OCI-LY7 (cell line): ENCODE data around the gene PEX5L. TPM values are rescaled to one million over a fixed set of nuclear protein-coding genes. Genes with fewer than 3 reads are reported as not detected.

Source experiments
- BruUV-seq: library from RNA; stranded (reverse); fragments of 400-500 nt; replicated peaks from 2 replicates; lab custom pipeline; 2021; lab: Mats Ljungman, UMichigan
- CTCF ChIA-PET: fragments of 300-600 bp; sonication (Branson Sonifier 250); formaldehyde crosslinking; loops from one replicate; lab custom pipeline; 2022; ENCODE audit warnings: antibody characterized with exemption; ENCODE audit not compliant: unreplicated experiment; lab: Charles Lee
- POLR2A ChIA-PET: fragments of 300-600 bp; sonication (Branson Sonifier 250); formaldehyde crosslinking; loops from one replicate; lab custom pipeline; 2022; ENCODE audit warnings: antibody characterized with exemption; lab: Charles Lee
- DNase-seq: peaks from one replicate; pipeline ENCODE4 v3.0.0-alpha.2; 2015; ENCODE audit warnings: low spot score
- H2AFZ ChIP-seq: fragments of 200-600 bp; sonication (generic), shearing (Covaris generic); 2 replicates; pipeline ENCODE4 v1.6.1; 2014; ENCODE audit warnings: mild to moderate bottlenecking, antibody characterized with exemption, low read length, moderate library complexity
- H3K27ac ChIP-seq: fragments of 200-600 bp; sonication (generic); 2 replicates; pipeline ENCODE4 v1.5.1; 2014; ENCODE audit warnings: mixed run types, low read depth, mild to moderate bottlenecking, moderate library complexity, low read length, inconsistent platforms; ENCODE audit not compliant: poor library complexity, severe bottlenecking
- H3K36me3 ChIP-seq: fragments of 200-600 bp; sonication (generic); 2 replicates; pipeline ENCODE4 v1.6.1; 2014; ENCODE audit warnings: mild to moderate bottlenecking, antibody characterized with exemption, low read length, moderate library complexity, mixed read lengths; ENCODE audit not compliant: insufficient read depth
- H3K4me1 ChIP-seq: fragments of 200-600 bp; sonication (generic); 2 replicates; pipeline ENCODE4 v1.5.1; 2014; ENCODE audit warnings: mild to moderate bottlenecking, low read length; ENCODE audit not compliant: insufficient read depth, poor library complexity, severe bottlenecking
- H3K4me2 ChIP-seq: fragments of 200-600 bp; sonication (generic); 2 replicates; pipeline ENCODE4 v1.6.1; 2014; ENCODE audit warnings: mild to moderate bottlenecking, low read length
- H3K4me3 ChIP-seq: fragments of 200-600 bp; sonication (generic); 2 replicates; pipeline ENCODE4 v1.5.1; 2014; ENCODE audit warnings: mild to moderate bottlenecking, low read depth, low read length; ENCODE audit not compliant: poor library complexity, severe bottlenecking
- H3K79me2 ChIP-seq: fragments of 200-600 bp; sonication (generic); 2 replicates; pipeline ENCODE4 v1.6.1; 2016; ENCODE audit warnings: low read depth, mild to moderate bottlenecking, low read length, moderate library complexity, mixed read lengths; ENCODE audit not compliant: insufficient read depth
- H3K9me2 ChIP-seq: fragments of 200-600 bp; sonication (generic); 2 replicates; pipeline ENCODE4 v1.6.1; 2016; ENCODE audit warnings: mild to moderate bottlenecking, low read length, mixed read lengths; ENCODE audit not compliant: insufficient read depth
- H3K9me3 ChIP-seq: fragments of 200-600 bp; sonication (generic); 2 replicates; pipeline ENCODE4 v1.6.1; 2014; ENCODE audit warnings: mild to moderate bottlenecking, mixed run types, low read length, mixed read lengths
- H4K20me1 ChIP-seq: fragments of 200-600 bp; sonication (generic); 2 replicates; pipeline ENCODE4 v1.6.1; 2014; ENCODE audit warnings: mild to moderate bottlenecking, antibody characterized with exemption, low read length, moderate library complexity, mixed read lengths; ENCODE audit not compliant: insufficient read depth
- EZH2phosphoT487 ChIP-seq: fragments of 200-600 bp; sonication (generic); IDR thresholded peaks from 2 replicates; pipeline ENCODE4 v1.6.1; 2018; ENCODE audit warnings: low read depth, borderline replicate concordance, mild to moderate bottlenecking, mixed run types, antibody characterized with exemption, low read length, moderate library complexity, mixed read lengths
- intact Hi-C: fragments of 100-400 bp; cut with micrococcal nuclease; formaldehyde crosslinking; loops from one replicate; pipeline ENCODE4 v1.10.0; 2022; ENCODE audit not compliant: unreplicated experiment
- total RNA-seq, 2 experiments: library from RNA; depleted of rRNA in 1 of 2; stranded (reverse); fragments of >200 nt in 1 of 2; shearing (Covaris generic) in 1 of 2; gene quantifications; 2 replicates each; pipeline ENCODE4 v1.2.3, GENCODE V29; 2014 to 2022
- TF ChIP-seq, protein P1 (sequence below): fragments of 200-600 bp; sonication (generic); conservative IDR thresholded peaks from 2 replicates; pipeline ENCODE4 v1.5.1; 2014; ENCODE audit warnings: mild to moderate bottlenecking, antibody characterized with exemption, low read length, moderate library complexity, mixed read lengths

Gene PEX5L
- total RNA-seq, 2 experiments from 2014 or later: not detected

DNA sequence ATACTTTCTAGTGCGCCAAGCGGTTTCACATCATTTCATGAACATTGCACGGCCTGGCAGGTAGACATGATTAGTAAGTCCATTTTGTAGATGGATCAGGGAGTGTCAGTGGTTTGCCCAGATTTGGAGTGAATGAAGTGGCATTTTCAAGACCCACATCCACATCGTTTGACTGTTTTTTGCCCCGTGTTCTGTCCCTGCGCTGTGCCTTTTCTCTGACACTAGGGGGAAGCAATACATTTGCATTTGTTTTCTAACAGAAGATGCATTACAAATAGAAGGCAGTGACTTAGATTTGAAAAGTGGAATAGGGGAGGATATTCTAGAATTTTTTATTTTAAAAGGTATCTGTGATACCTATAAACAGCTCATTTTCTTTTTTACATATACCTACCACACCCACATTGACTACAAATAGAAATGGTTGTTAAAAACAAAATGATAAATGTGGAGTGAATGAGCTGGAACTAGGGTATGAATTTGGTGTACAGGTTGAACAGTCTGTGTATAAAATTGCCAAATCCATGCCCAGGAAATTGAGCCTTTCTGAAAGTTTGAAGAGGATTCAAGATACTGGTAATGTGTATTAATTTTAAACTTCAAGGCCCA lies 285.9 kb downstream of the PEX5L start:
- intact Hi-C loops: no loop called here
- H3K4me3 ChIP-seq: no peak overlapping the region
- H3K4me2 ChIP-seq: no peak overlapping the region
- TF ChIP-seq EZH2phosphoT487: no peak
- TF ChIP-seq, protein P1, sequence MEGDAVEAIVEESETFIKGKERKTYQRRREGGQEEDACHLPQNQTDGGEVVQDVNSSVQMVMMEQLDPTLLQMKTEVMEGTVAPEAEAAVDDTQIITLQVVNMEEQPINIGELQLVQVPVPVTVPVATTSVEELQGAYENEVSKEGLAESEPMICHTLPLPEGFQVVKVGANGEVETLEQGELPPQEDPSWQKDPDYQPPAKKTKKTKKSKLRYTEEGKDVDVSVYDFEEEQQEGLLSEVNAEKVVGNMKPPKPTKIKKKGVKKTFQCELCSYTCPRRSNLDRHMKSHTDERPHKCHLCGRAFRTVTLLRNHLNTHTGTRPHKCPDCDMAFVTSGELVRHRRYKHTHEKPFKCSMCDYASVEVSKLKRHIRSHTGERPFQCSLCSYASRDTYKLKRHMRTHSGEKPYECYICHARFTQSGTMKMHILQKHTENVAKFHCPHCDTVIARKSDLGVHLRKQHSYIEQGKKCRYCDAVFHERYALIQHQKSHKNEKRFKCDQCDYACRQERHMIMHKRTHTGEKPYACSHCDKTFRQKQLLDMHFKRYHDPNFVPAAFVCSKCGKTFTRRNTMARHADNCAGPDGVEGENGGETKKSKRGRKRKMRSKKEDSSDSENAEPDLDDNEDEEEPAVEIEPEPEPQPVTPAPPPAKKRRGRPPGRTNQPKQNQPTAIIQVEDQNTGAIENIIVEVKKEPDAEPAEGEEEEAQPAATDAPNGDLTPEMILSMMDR: peak; percentile 75
- DNase-seq: peak; percentile 17
- no peak overlapping the region for H3K27ac ChIP-seq
- no peak overlapping the region for H2AFZ ChIP-seq
- POLR2A ChIA-PET: interaction anchor here (1.7 kb wide), 1 partner anchor 19 kb away, joined by 5 read pairs; no protein-coding TSS in a partner anchor
- H3K9me2 ChIP-seq: no peaks in the 10 kb centered on the region
- H3K4me1 ChIP-seq: no peaks in the 10 kb centered on the region
- CTCF ChIA-PET: no interaction called here
- no peaks in the 10 kb centered on the region for H3K9me3 ChIP-seq
- BruUV-seq: no TSS peak
- no peaks in the 10 kb centered on the region for H4K20me1 ChIP-seq
- peaks cover 67% of the 10 kb centered on the region for H3K36me3 ChIP-seq
- H3K79me2 ChIP-seq: no peaks in the 10 kb centered on the region

DNA sequence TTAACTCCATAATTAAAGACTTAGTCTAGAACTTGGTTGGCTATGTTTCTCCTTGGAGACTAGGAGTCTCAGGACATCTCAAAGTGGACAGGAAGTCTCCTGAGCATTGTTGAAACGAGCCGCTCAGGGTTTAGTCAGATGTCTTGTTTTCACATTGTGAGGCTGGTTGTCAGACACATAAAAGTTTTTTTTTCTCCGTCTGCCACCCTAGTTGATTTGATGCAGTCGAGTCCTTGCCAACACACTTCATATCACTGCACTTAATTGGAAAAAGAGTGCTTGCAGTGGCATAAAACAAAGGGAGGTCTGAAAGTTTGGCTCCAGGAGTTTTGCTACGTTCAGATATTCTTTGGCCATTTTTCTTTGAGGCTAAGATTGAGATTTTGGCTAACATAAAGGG lies 291.0 kb downstream of the PEX5L start:
- BruUV-seq: no TSS peak
- TF ChIP-seq, protein P1: no peak
- no peak for TF ChIP-seq EZH2phosphoT487
- no peaks in the 10 kb centered on the region for H4K20me1 ChIP-seq
- no peak overlapping the region for H3K4me3 ChIP-seq
- no peak for DNase-seq
- ChIA-PET POLR2A (interaction anchor here (1.1 kb wide), 1 partner anchor 9 kb away, joined by 3 read pairs; no protein-coding TSS in a partner anchor), CTCF (no interaction called here)
- no peaks in the 10 kb centered on the region for H3K79me2 ChIP-seq
- intact Hi-C loops: no loop called here
- no peaks in the 10 kb centered on the region for H3K9me3 ChIP-seq
- no peak overlapping the region for H3K27ac ChIP-seq
- H3K4me2 ChIP-seq: no peak overlapping the region
- peaks cover 69% of the 10 kb centered on the region for H3K36me3 ChIP-seq
- H3K9me2 ChIP-seq: no peaks in the 10 kb centered on the region
- no peak overlapping the region for H2AFZ ChIP-seq
- no peaks in the 10 kb centered on the region for H3K4me1 ChIP-seq

DNA sequence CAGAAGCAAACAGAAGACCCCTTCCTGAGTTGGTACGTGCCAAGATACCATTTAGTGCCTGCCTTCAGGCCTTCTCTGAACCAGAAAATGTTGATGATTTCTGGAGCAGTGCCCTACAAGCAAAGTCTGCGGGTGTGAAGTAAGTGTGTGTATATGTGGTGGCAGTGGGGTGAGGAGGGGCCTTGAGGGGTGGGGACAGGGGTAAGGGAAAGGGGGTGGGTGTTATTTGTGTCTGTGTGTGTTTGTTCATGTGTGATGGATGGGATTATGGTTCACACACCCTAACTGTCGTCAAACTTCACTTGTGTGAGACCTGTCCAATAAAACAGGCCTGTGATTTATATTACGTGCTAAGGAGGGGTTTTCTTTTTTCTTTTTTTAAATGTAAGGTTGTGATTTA lies 291.7 kb downstream of the PEX5L start:
- no peak for DNase-seq
- no peak for TF ChIP-seq EZH2phosphoT487
- TF ChIP-seq, protein P1: no peak
- no peak overlapping the region for H3K4me2 ChIP-seq
- no peaks in the 10 kb centered on the region for H3K9me2 ChIP-seq
- BruUV-seq: no TSS peak
- no peaks in the 10 kb centered on the region for H3K9me3 ChIP-seq
- no peak overlapping the region for H2AFZ ChIP-seq
- H4K20me1 ChIP-seq: no peaks in the 10 kb centered on the region
- ChIA-PET POLR2A (no interaction called here), CTCF (no interaction called here)
- intact Hi-C loops: no loop called here
- peaks cover 71% of the 10 kb centered on the region for H3K36me3 ChIP-seq
- H3K4me3 ChIP-seq: no peak overlapping the region
- H3K4me1 ChIP-seq: no peaks in the 10 kb centered on the region
- no peaks in the 10 kb centered on the region for H3K79me2 ChIP-seq
- H3K27ac ChIP-seq: no peak overlapping the region
